Measurements from ENCODE around the gene LKAAEAR1. TPM values are rescaled to one million over a fixed set of nuclear protein-coding genes. Genes with fewer than 3 reads are reported as not detected.
A peak's percentile ranks its signal among the peaks of the same experiment; 100 is the strongest.

Gene LKAAEAR1
- total RNA-seq, 1 donor from 2014 or later = not detected

GRCh38 chr20:64072498-64073063 is 11.6 kb downstream of the LKAAEAR1 start:
- no peaks in the 10 kb centered on the region for H3K27me3 Mint-ChIP-seq (ENCODE audit: low read depth, unreplicated experiment)
- Histone ChIP-seq H3K9ac (ENCODE audit: low read length) (no peak overlapping the region), H3K27ac (ENCODE audit: low read depth, low read length) (no peak overlapping the region), H3K4me2 (ENCODE audit: low read length) (no peak overlapping the region), H2AFZ (ENCODE audit: low read depth, low read length) (no peak overlapping the region), H3K27me3 (ENCODE audit: insufficient read depth, low read length) (no peaks in the 10 kb centered on the region), H3K4me3 (ENCODE audit: insufficient read depth, low read depth, low read length) (no peak overlapping the region), H3K79me2 (ENCODE audit: insufficient read depth, low read length) (no peaks in the 10 kb centered on the region), H3K9me3 (ENCODE audit: insufficient read depth, low read depth, low read length) (no peaks in the 10 kb centered on the region), H3K4me1 (ENCODE audit: insufficient read depth, low read length) (no peaks in the 10 kb centered on the region), H3K36me3 (ENCODE audit: insufficient read depth, low read length) (no peaks in the 10 kb centered on the region), H4K20me1 (ENCODE audit: insufficient read depth, low read length) (peaks cover 6% of the 10 kb centered on the region)
- DNase-seq (ENCODE audit: low read depth) (no peak), FAIRE-seq (no peak)
- H3K9me3 Mint-ChIP-seq (ENCODE audit: unreplicated experiment) = no peaks in the 10 kb centered on the region
- H3K36me3 Mint-ChIP-seq (ENCODE audit: low read depth, unreplicated experiment) = peaks cover 3% of the 10 kb centered on the region
- TF ChIP-seq, protein P1, sequence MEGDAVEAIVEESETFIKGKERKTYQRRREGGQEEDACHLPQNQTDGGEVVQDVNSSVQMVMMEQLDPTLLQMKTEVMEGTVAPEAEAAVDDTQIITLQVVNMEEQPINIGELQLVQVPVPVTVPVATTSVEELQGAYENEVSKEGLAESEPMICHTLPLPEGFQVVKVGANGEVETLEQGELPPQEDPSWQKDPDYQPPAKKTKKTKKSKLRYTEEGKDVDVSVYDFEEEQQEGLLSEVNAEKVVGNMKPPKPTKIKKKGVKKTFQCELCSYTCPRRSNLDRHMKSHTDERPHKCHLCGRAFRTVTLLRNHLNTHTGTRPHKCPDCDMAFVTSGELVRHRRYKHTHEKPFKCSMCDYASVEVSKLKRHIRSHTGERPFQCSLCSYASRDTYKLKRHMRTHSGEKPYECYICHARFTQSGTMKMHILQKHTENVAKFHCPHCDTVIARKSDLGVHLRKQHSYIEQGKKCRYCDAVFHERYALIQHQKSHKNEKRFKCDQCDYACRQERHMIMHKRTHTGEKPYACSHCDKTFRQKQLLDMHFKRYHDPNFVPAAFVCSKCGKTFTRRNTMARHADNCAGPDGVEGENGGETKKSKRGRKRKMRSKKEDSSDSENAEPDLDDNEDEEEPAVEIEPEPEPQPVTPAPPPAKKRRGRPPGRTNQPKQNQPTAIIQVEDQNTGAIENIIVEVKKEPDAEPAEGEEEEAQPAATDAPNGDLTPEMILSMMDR (IDR thresholded peaks at IDR 0.05; ENCODE audit: insufficient read depth, low read depth, low read length) = no peak
- TF ChIP-seq EZH2 (IDR thresholded peaks at IDR 0.05; ENCODE audit: insufficient read depth, low read length) = no peak
- no peak overlapping the region for H3K4me3 Mint-ChIP-seq (ENCODE audit: unreplicated experiment)
- no peak overlapping the region for H3K27ac Mint-ChIP-seq (ENCODE audit: unreplicated experiment)
- no peaks in the 10 kb centered on the region for H3K4me1 Mint-ChIP-seq (ENCODE audit: low read depth, unreplicated experiment)

GRCh38 chr20:64071341-64072332 is 12.6 kb downstream of the LKAAEAR1 start:
- H3K4me1 ChIP-seq (ENCODE audit: insufficient read depth, low read length) = no peaks in the 10 kb centered on the region
- no peaks in the 10 kb centered on the region for H3K27me3 ChIP-seq (ENCODE audit: insufficient read depth, low read length)
- Mint-ChIP-seq H3K4me3 (ENCODE audit: unreplicated experiment) (no peak overlapping the region), H3K27me3 (ENCODE audit: low read depth, unreplicated experiment) (no peaks in the 10 kb centered on the region), H3K36me3 (ENCODE audit: low read depth, unreplicated experiment) (peaks cover 3% of the 10 kb centered on the region), H3K9me3 (ENCODE audit: unreplicated experiment) (no peaks in the 10 kb centered on the region), H3K4me1 (ENCODE audit: low read depth, unreplicated experiment) (no peaks in the 10 kb centered on the region), H3K27ac (ENCODE audit: unreplicated experiment) (peak overlapping the region; percentile 34)
- no peaks in the 10 kb centered on the region for H3K36me3 ChIP-seq (ENCODE audit: insufficient read depth, low read length)
- H3K4me2 ChIP-seq (ENCODE audit: low read length) = no peak overlapping the region
- TF ChIP-seq EZH2 (IDR thresholded peaks at IDR 0.05; ENCODE audit: insufficient read depth, low read length) = no peak
- TF ChIP-seq, protein P1 (IDR thresholded peaks at IDR 0.05; ENCODE audit: insufficient read depth, low read depth, low read length) = no peak
- no peak overlapping the region for H2AFZ ChIP-seq (ENCODE audit: low read depth, low read length)
- no peak for DNase-seq (ENCODE audit: low read depth)
- no peak overlapping the region for H3K9ac ChIP-seq (ENCODE audit: low read length)
- H4K20me1 ChIP-seq (ENCODE audit: insufficient read depth, low read length) = peaks cover 8% of the 10 kb centered on the region
- no peaks in the 10 kb centered on the region for H3K79me2 ChIP-seq (ENCODE audit: insufficient read depth, low read length)
- no peak for FAIRE-seq
- H3K27ac ChIP-seq (ENCODE audit: low read depth, low read length) = no peak overlapping the region
- no peaks in the 10 kb centered on the region for H3K9me3 ChIP-seq (ENCODE audit: insufficient read depth, low read depth, low read length)
- H3K4me3 ChIP-seq (ENCODE audit: insufficient read depth, low read depth, low read length) = no peak overlapping the region
